VCaP (cell line): ENCODE data around the gene NDUFB4.
A peak's percentile ranks its signal among the peaks of the same experiment; 100 is the strongest.

Source experiments
- H3K27ac ChIP-seq: fragments of 450-650 bp; 2 replicates; pipeline ENCODE4 v1.5.1; 2017
- CTCF ChIP-seq: fragments of 450-650 bp; conservative IDR thresholded peaks from 2 replicates; pipeline ENCODE4 v1.5.1; 2017; ENCODE audit warnings: mild to moderate bottlenecking, moderate library complexity

NDUFB4 gene

DNA sequence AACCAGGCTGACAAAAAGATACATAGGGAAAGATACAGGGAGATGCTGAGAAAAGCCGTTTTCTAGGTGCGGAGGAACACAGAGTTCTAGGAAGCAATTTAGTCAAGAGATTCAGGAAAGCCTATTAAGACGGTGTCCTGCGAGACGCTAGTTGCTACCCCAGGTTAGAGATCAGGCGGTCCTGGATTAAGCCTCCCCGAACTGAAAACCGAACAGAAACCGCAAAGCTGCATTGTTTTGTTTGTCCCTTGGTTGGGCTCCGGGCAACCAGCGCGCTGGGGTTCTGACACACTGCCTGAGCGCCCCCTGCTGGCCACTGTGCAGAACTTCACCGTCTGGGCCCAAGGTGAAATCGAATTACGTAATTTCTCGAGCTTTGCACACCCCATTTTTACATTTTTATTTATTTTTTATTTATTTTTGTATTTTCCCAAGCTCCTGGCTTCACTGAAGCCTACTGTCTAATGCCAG, 37.3 kb upstream of the NDUFB4 start:
- TF ChIP-seq CTCF: peak; percentile 93
- peak overlapping the region; percentile 90 for H3K27ac ChIP-seq

DNA sequence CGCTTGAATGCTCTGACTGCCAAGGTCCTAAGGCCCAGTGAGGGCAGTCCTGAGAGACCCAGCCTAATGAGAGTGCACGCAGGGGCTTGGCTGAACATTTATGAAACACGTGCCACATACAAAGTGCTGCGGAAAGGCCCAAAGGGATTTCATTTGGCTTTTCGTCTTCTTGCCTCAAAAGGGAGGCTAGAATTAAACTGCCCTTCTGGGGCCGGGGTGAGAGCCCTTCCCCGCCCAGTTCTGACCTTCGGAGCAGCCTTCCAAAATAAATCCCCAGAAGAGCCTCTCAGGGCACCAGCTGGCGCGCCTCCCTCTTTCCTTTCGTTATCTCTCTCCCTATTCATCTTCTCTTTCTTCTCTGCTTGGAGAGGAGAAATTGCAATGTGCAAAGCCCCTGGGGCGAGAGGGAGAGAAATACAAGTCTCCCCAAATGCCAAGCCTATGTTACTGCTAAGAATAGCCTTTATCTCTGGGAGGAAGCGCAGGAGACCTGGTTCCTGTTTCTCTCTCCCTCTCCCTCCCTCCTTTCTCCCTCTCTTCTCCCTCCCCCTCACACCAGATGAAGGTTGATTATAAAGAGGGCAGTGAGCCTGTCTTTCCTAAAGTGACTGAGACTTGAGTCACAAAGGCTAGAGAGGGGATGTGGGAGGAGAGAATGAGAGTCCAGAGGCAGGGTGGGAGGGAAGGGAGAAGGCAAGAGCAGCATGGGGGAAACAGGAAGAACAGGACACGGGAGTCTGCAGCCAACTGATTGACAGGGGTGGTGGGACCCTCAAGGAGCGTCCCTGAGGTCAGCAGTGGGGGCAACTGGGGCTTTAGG, 36.7 kb upstream of the NDUFB4 start:
- peak overlapping the region; percentile 90 for H3K27ac ChIP-seq
- peak; percentile 47 for TF ChIP-seq CTCF

- no peak for TF ChIP-seq CTCF
- peak overlapping the region; percentile 90 for H3K27ac ChIP-seq
These were observed 35.6 kb upstream of the NDUFB4 start for GRCh38 chr3:120560304-120561250.

- peak; percentile 87 for TF ChIP-seq CTCF
- peak overlapping the region; percentile 90 for H3K27ac ChIP-seq
These were observed 34.7 kb upstream of the NDUFB4 start for GRCh38 chr3:120561251-120562045.

GRCh38 chr3:120563356-120564022, 32.6 kb upstream of the NDUFB4 start:
- H3K27ac ChIP-seq: peak overlapping the region; percentile 95; the same call in 1 of the 2 replicates
- no peak for TF ChIP-seq CTCF

DNA sequence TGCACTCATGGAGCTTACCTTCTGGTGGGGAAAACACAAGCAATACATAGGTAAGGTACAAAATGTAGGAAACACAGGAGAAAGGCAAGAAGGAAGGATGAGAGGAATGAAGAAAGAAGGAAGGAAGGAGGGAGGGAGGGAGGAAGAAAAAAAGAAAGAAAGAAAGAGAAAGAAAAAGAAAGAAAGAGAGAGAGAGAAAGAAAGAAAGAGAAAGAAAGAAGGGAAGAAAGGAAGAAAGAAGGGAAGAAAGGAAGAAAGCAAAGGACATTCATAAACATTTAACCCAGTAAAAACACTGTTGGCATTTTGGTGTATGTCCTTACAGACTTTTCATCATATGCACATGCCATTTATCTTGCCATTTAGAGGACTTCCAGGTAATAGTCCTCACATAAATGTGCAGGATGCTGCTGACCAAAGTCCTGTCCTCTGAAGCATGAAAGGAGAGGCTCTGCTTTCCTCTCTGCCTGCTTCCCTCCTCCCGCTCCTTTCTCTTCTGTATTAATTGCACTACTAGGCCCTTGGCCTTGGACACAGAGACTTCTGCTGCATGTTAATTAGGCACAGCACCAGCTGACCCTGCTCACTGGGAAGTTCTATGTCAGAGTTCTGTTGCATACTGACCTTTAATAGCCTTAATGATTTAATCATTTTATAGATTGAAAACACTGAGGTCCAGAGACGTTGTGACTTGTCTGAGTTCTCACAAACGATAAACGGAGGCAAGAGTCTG, 29.7 kb upstream of the NDUFB4 start:
- no peak for TF ChIP-seq CTCF
- peak overlapping the region; percentile 95 for H3K27ac ChIP-seq
